LHCN-M2 (cell line): ENCODE data around the gene GLOD5. TPM values are rescaled to one million over a fixed set of nuclear protein-coding genes. Genes with fewer than 3 reads are reported as not detected.
"Not testable (repeated sequence)": the region's sequence is repeated elsewhere in the genome, so short reads cannot be mapped to it uniquely, and the experiment has no call there.

ENCODE experiments used
- DNase-seq: peaks from one replicate; pipeline ENCODE4 v3.0.0-alpha.2; 2012; ENCODE audit warnings: low read depth
- total RNA-seq: library from RNA; depleted of rRNA; stranded (reverse); fragments of >200 nt; gene quantifications from 2 replicates; pipeline ENCODE4 v1.2.3, GENCODE V29; 2014

The GLOD5 gene
- total RNA-seq, 1 experiment from 2014 or later = not detected

GRCh38 chrX:48793935-48794334, 32.4 kb downstream of the GLOD5 start:
- no peak for DNase-seq

- no peak for DNase-seq
Observed at GRCh38 chrX:48794340-48794910, 32.9 kb downstream of the GLOD5 start.

GRCh38 chrX:48794911-48795515, 33.5 kb downstream of the GLOD5 start:
- DNase-seq = peak; percentile 34

- no peak for DNase-seq
Observed at GRCh38 chrX:48798318-48798717, 36.8 kb downstream of the GLOD5 start.

GRCh38 chrX:48800574-48801279, 39.2 kb downstream of the GLOD5 start:
- DNase-seq = no peak

GRCh38 chrX:48801280-48802088, 39.9 kb downstream of the GLOD5 start, which contains the start of gene HDAC6:
HDAC6 (plus strand) TSS chrX:48802067; CDS start chrX:48802693, 626 bp downstream.
- peak; percentile 98 for DNase-seq

GRCh38 chrX:48802089-48802904, 40.8 kb downstream of the GLOD5 start:
- peak; percentile 77 for DNase-seq

- DNase-seq = no peak
Observed at GRCh38 chrX:48802905-48803200, 41.3 kb downstream of the GLOD5 start.

GRCh38 chrX:48806081-48806480, 44.5 kb downstream of the GLOD5 start:
- no peak for DNase-seq

- no peak for DNase-seq
Observed at GRCh38 chrX:48813644-48814043, 52.1 kb downstream of the GLOD5 start.

- DNase-seq = no peak
Observed at GRCh38 chrX:48814722-48815121, 53.2 kb downstream of the GLOD5 start.

- DNase-seq = no peak
Observed at GRCh38 chrX:48815266-48815665, 53.7 kb downstream of the GLOD5 start.

GRCh38 chrX:48816014-48816810, 54.7 kb downstream of the GLOD5 start:
- no peak for DNase-seq

- DNase-seq = no peak
Observed at GRCh38 chrX:48818098-48818497, 56.6 kb downstream of the GLOD5 start.

GRCh38 chrX:48818866-48819265, 57.3 kb downstream of the GLOD5 start:
- no peak for DNase-seq

- not testable (repeated sequence) for DNase-seq
Observed at GRCh38 chrX:48819394-48819793, 57.8 kb downstream of the GLOD5 start.

- DNase-seq = no peak
Observed at GRCh38 chrX:48823053-48823452, 61.5 kb downstream of the GLOD5 start.
